22Rv1 (cell line): ENCODE measurements around the gene ADCY9.

Experiments used
- H3K27ac ChIP-seq: fragments of 450-650 bp; 2 replicates; pipeline ENCODE4 v1.5.1; 2017
- ZFX ChIP-seq: fragments of 450-650 bp; IDR thresholded peaks from 2 replicates; pipeline ENCODE4 v1.6.1; 2017; ENCODE audit warnings: antibody characterized with exemption, borderline replicate concordance
- TF ChIP-seq, protein P1 (sequence below): fragments of 450-650 bp; IDR thresholded peaks from 2 replicates; pipeline ENCODE4 v1.5.1; 2017; ENCODE audit warnings: mild to moderate bottlenecking

The ADCY9 gene

DNA sequence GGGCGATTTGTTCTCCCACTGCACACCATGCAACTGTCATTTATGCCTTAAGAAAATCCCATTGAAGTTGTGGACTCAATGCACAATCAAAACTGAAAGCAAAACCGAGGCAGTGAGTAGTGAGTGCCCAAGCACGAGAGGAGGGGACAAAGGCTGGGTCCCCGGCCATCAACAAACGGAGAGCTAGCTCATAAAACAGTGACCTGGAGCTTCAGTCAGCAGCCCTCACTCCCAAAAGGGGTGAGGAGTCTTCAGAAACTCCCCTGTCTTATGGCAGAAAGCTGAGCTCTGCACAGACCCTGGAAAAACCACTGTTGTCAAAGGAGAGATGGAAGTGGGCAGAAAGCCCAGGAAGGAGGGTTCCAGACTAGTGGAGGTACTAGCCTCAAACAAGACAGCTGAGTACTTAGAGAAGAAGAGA is 96.9 kb downstream of the ADCY9 start:
- H3K27ac ChIP-seq, result no peak overlapping the region
- TF ChIP-seq ZFX, result no peak
- TF ChIP-seq, protein P1, sequence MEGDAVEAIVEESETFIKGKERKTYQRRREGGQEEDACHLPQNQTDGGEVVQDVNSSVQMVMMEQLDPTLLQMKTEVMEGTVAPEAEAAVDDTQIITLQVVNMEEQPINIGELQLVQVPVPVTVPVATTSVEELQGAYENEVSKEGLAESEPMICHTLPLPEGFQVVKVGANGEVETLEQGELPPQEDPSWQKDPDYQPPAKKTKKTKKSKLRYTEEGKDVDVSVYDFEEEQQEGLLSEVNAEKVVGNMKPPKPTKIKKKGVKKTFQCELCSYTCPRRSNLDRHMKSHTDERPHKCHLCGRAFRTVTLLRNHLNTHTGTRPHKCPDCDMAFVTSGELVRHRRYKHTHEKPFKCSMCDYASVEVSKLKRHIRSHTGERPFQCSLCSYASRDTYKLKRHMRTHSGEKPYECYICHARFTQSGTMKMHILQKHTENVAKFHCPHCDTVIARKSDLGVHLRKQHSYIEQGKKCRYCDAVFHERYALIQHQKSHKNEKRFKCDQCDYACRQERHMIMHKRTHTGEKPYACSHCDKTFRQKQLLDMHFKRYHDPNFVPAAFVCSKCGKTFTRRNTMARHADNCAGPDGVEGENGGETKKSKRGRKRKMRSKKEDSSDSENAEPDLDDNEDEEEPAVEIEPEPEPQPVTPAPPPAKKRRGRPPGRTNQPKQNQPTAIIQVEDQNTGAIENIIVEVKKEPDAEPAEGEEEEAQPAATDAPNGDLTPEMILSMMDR, result no peak

DNA sequence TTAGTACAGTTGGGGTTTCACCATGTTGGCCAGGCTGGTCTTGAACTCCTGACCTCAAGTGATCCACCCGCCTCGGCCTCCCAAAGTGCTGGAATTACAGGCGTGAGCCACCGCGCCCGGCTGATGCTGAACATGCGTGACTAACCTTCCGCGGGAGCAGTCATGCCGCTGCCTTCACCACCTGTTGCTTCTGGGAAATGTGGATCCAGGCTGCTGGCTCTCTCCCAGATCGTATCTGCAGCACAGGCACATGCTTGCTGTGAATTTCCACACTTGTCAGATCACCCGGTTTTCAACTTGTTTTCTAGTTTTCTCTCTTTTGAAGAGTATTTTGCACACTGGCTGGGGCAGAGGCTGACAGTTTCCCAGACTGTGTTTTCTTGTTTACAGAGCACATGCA is 97.9 kb downstream of the ADCY9 start:
- no peak overlapping the region for H3K27ac ChIP-seq
- no peak for TF ChIP-seq ZFX
- TF ChIP-seq, protein P1, result no peak

DNA sequence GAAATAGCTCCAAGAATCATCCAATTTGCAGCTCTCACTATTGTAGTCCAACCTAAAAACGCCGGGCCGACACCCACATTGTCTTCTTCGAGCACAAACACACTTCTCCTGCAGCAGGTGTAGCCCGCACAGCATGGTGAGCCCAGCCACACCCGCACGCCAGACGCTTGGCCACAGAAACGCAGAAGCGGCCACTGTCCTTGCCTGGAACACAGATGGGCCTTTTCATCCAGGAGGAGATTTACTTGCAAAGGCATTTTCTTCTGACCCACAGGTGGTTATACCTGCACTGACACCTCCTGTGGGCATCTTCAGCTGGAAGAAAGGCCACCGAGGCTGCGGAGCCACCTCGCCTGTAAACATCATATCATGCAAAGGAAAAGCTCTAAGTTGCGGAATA is 98.4 kb downstream of the ADCY9 start:
- no peak overlapping the region for H3K27ac ChIP-seq
- TF ChIP-seq ZFX, result no peak
- TF ChIP-seq, protein P1, result no peak

DNA sequence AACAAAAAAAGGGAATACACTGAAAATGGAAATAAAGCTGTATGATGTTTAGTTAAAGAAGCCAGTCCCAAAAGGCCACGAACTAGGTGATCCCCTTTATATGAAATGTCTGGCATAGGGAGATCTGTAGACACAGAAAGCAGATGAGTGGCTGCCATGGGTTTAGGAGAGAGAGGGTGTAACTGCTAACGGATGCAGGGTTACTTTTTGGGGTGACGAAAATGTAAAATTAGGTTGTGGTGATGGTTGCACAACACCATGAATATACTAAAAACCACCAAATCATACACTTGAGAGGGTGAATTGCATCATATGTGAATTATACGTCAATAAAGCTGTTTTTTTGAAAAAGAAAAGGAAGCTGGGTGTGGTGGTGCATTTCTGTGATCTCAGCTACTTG is 99.6 kb downstream of the ADCY9 start:
- no peak overlapping the region for H3K27ac ChIP-seq

DNA sequence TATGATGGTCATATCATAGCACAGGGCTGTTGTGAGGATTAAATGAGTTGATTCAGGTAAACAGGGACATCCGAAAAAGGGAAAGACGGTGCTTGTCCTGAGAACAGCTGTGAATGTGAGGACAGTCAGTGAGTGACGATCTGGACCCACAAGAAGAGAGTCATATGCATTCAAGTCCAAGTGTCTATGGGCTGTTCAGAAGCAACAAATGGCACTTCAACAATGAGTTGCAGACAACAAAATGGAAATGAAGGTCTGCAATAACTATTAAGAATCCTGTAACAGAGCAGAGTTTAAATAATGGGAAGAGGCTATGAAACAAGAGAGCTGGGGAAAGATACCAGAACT is 100.3 kb downstream of the ADCY9 start:
- H3K27ac ChIP-seq, result no peak overlapping the region
- TF ChIP-seq, protein P1, result no peak
- no peak for TF ChIP-seq ZFX

More for the DNA sequence above, 99.6 kb downstream of the ADCY9 start:
- TF ChIP-seq, protein P1, result no peak
- no peak for TF ChIP-seq ZFX

DNA sequence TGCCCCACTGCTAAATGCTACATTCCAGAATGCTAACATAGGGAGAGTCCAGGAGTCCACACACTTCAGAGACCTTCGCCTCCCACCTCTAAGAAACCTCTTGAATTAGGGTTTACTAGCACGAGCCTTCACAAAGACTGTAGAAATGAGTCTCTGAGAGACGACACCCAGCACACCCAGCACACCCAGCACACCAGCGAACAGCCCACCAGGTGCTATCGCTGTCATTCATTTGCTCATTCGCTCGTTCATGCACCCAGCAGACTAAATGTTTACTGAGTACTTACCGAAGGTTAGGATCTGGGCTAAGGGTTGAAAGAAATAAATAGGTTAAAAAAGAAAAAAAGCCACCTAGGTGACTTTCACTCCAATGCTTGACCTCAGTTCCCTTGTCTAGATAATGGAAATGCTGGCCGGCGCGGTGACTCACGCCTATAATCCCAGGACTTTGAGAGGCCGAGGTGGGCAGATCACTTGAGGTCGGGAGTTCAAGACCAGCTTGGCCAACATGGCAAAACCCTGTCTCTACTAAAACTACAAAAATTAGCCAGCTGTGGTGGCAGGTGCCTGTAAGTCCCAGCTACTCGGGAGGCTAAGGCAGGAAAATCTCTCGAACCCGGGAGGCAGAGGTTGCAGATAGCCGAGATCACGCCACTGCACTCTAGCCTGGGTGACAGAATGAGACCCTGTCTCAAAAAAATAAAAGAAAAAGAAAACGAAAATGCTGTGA is 100.8 kb downstream of the ADCY9 start:
- TF ChIP-seq ZFX, result no peak
- TF ChIP-seq, protein P1, result no peak
- no peak overlapping the region for H3K27ac ChIP-seq

DNA sequence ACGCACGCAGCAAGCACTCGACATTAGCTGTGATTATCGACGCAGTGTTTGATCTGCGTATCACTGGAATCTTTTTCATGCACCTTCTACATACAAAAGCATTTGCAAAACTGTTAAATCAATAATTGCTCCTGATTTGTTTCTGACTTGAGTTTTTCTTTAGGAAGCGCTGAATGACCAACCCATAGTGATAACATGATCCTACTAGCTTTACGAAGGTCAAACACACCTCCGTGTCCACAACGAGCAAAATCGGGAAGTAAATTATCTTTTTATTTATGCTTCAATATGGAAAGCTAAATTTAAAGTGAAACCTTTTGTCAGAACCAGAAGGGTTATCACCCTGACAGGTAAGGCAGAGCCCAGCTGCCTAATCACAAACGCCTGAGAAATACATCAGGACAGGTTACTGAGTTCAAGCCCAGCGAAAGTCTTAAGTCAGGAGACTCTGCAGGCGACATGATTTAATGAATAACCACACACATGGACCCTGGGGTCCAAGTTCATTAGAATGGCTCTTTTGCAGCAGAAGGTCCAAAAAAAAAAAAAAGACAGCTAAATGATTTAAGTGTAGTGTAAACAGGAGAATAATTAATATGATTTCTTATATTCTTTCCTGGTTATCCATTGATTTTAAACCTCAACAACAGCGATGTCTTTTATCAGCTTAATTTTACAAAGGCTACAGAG is 104.2 kb downstream of the ADCY9 start:
- no peak overlapping the region for H3K27ac ChIP-seq
- TF ChIP-seq, protein P1, result no peak
- TF ChIP-seq ZFX, result no peak
